ENCODE data around the gene ESRRG. TPM values are rescaled to one million over a fixed set of nuclear protein-coding genes. Genes with fewer than 3 reads are reported as not detected.

ESRRG gene
- total and polyA plus RNA-seq, 2 experiments from 2014 or later = 1.2 to 1.7 TPM

GRCh38 chr1:216523449-216524190 is 199.6 kb downstream of the ESRRG start:
- no peak overlapping the region for H3K27ac ChIP-seq (ENCODE audit: low read depth)
- Mint-ChIP-seq H3K4me3 (no peak overlapping the region), H3K4me1 (peaks cover 3% of the 10 kb centered on the region; the same call in 2 of the 3 replicates), H3K27me3 (ENCODE audit: insufficient read depth, low read depth, poor library complexity) (peaks cover 2% of the 10 kb centered on the region), H3K27ac (no peak overlapping the region), H3K9me3 (no peaks in the 10 kb centered on the region), H3K36me3 (ENCODE audit: low read depth) (no peaks in the 10 kb centered on the region)
- TF ChIP-seq, protein P1, sequence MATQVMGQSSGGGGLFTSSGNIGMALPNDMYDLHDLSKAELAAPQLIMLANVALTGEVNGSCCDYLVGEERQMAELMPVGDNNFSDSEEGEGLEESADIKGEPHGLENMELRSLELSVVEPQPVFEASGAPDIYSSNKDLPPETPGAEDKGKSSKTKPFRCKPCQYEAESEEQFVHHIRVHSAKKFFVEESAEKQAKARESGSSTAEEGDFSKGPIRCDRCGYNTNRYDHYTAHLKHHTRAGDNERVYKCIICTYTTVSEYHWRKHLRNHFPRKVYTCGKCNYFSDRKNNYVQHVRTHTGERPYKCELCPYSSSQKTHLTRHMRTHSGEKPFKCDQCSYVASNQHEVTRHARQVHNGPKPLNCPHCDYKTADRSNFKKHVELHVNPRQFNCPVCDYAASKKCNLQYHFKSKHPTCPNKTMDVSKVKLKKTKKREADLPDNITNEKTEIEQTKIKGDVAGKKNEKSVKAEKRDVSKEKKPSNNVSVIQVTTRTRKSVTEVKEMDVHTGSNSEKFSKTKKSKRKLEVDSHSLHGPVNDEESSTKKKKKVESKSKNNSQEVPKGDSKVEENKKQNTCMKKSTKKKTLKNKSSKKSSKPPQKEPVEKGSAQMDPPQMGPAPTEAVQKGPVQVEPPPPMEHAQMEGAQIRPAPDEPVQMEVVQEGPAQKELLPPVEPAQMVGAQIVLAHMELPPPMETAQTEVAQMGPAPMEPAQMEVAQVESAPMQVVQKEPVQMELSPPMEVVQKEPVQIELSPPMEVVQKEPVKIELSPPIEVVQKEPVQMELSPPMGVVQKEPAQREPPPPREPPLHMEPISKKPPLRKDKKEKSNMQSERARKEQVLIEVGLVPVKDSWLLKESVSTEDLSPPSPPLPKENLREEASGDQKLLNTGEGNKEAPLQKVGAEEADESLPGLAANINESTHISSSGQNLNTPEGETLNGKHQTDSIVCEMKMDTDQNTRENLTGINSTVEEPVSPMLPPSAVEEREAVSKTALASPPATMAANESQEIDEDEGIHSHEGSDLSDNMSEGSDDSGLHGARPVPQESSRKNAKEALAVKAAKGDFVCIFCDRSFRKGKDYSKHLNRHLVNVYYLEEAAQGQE (IDR thresholded peaks at IDR 0.05; ENCODE audit: unreplicated experiment) = no peak
- TF ChIP-seq ZNF114 (CRISPR knock-in tag; IDR thresholded peaks at IDR 0.05) = no peak
- no peak overlapping the region for H3K4me2 ChIP-seq
- no peaks in the 10 kb centered on the region for H3F3A ChIP-seq (replicated peaks; ENCODE audit: low read depth)
- no peaks in the 10 kb centered on the region for H3K79me2 ChIP-seq (replicated peaks; ENCODE audit: insufficient read depth)
- H3K27me3 ChIP-seq (ENCODE audit: insufficient read depth) = no peaks in the 10 kb centered on the region
- no peak for DNase-seq (ENCODE audit: low spot score)
- no peak overlapping the region for H2AFZ ChIP-seq
- no peaks in the 10 kb centered on the region for H3K36me3 ChIP-seq (ENCODE audit: insufficient read depth)
- H3K4me1 ChIP-seq (ENCODE audit: insufficient read depth) = peaks cover 3% of the 10 kb centered on the region
- no peak for ATAC-seq
- H4K20me1 ChIP-seq (replicated peaks; ENCODE audit: insufficient read depth) = no peaks in the 10 kb centered on the region
- no peak overlapping the region for H3K4me3 ChIP-seq
- H3K9me2 ChIP-seq (ENCODE audit: insufficient read depth) = no peaks in the 10 kb centered on the region

GRCh38 chr1:216523043-216523442 is 200.2 kb downstream of the ESRRG start:
- Histone ChIP-seq H3K9me2 (ENCODE audit: insufficient read depth) (no peaks in the 10 kb centered on the region), H3K36me3 (ENCODE audit: insufficient read depth) (no peaks in the 10 kb centered on the region), H3F3A (replicated peaks; ENCODE audit: low read depth) (no peaks in the 10 kb centered on the region), H2AFZ (no peak overlapping the region), H3K79me2 (replicated peaks; ENCODE audit: insufficient read depth) (no peaks in the 10 kb centered on the region), H3K4me2 (no peak overlapping the region), H4K20me1 (replicated peaks; ENCODE audit: insufficient read depth) (no peaks in the 10 kb centered on the region), H3K27ac (ENCODE audit: low read depth) (no peak overlapping the region), H3K27me3 (ENCODE audit: insufficient read depth) (no peaks in the 10 kb centered on the region), H3K4me3 (no peak overlapping the region), H3K4me1 (ENCODE audit: insufficient read depth) (no peaks in the 10 kb centered on the region)
- DNase-seq (ENCODE audit: low spot score) = no peak
- no peaks in the 10 kb centered on the region for H3K4me1 Mint-ChIP-seq
- no peak overlapping the region for H3K4me3 Mint-ChIP-seq
- no peak overlapping the region for H3K27ac Mint-ChIP-seq
- H3K27me3 Mint-ChIP-seq (ENCODE audit: insufficient read depth, low read depth, poor library complexity) = peaks cover 2% of the 10 kb centered on the region
- H3K36me3 Mint-ChIP-seq (ENCODE audit: low read depth) = no peaks in the 10 kb centered on the region
- ATAC-seq = no peak
- no peaks in the 10 kb centered on the region for H3K9me3 Mint-ChIP-seq
- TF ChIP-seq ZNF462 (CRISPR knock-in tag; IDR thresholded peaks at IDR 0.05) = no peak
- no peak for TF ChIP-seq JUNB (IDR thresholded peaks at IDR 0.05; ENCODE audit: unreplicated experiment)
- no peak for TF ChIP-seq EZH2phosphoT487 (IDR thresholded peaks at IDR 0.05; ENCODE audit: unreplicated experiment)
- TF ChIP-seq, protein P2, sequence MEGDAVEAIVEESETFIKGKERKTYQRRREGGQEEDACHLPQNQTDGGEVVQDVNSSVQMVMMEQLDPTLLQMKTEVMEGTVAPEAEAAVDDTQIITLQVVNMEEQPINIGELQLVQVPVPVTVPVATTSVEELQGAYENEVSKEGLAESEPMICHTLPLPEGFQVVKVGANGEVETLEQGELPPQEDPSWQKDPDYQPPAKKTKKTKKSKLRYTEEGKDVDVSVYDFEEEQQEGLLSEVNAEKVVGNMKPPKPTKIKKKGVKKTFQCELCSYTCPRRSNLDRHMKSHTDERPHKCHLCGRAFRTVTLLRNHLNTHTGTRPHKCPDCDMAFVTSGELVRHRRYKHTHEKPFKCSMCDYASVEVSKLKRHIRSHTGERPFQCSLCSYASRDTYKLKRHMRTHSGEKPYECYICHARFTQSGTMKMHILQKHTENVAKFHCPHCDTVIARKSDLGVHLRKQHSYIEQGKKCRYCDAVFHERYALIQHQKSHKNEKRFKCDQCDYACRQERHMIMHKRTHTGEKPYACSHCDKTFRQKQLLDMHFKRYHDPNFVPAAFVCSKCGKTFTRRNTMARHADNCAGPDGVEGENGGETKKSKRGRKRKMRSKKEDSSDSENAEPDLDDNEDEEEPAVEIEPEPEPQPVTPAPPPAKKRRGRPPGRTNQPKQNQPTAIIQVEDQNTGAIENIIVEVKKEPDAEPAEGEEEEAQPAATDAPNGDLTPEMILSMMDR (conservative IDR thresholded peaks at IDR 0.05; ENCODE audit: low read depth in 2 of 2) = no peak
- TF ChIP-seq, protein P3, sequence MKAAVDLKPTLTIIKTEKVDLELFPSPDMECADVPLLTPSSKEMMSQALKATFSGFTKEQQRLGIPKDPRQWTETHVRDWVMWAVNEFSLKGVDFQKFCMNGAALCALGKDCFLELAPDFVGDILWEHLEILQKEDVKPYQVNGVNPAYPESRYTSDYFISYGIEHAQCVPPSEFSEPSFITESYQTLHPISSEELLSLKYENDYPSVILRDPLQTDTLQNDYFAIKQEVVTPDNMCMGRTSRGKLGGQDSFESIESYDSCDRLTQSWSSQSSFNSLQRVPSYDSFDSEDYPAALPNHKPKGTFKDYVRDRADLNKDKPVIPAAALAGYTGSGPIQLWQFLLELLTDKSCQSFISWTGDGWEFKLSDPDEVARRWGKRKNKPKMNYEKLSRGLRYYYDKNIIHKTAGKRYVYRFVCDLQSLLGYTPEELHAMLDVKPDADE (IDR thresholded peaks at IDR 0.05) = no peak
- TF ChIP-seq ZNF331 (CRISPR knock-in tag; IDR thresholded peaks at IDR 0.05; ENCODE audit: low read depth) = no peak

Data from GM23338 (cell line).